Measurements from ENCODE around the gene UBE2R2. TPM values are rescaled to one million over a fixed set of nuclear protein-coding genes. Genes with fewer than 3 reads are reported as not detected.

Gene UBE2R2
- total RNA-seq, 1 donor from 2014 or later, result 34.5 TPM

Other genes starting within 250 kb of the UBE2R2 start
- gene PRSS3, start 21.6 kb upstream of the UBE2R2 start, total RNA-seq, result not detected in 2 replicates
- gene UBAP2, start 231.7 kb downstream of the UBE2R2 start, total RNA-seq, result 43.0 and 48.5 TPM in 2 replicates